CD4-positive, alpha-beta T cell treated with Interleukin-1 beta for 1 hour (primary cell): Measurements from ENCODE around the gene KCNMA1.

ENCODE experiments used
- DNase-seq, 2 donors: peaks; one replicate each; pipeline ENCODE4 v3.0.0-alpha.2; 2020 to 2022

KCNMA1 gene

GRCh38 chr10:77252380-77253146, 385.0 kb downstream of the KCNMA1 start:
- no peak for DNase-seq

GRCh38 chr10:77251297-77252013, 386.2 kb downstream of the KCNMA1 start:
- DNase-seq, result peak in 1 of 2 donors; percentile 15

- DNase-seq, result no peak
Measured at GRCh38 chr10:77249901-77250459, 387.6 kb downstream of the KCNMA1 start.

GRCh38 chr10:77248104-77248790, 389.4 kb downstream of the KCNMA1 start:
- no peak for DNase-seq

GRCh38 chr10:77247031-77247990, 390.3 kb downstream of the KCNMA1 start:
- no peak for DNase-seq

- peak in 1 of 2 donors; percentile 11 for DNase-seq
Measured at GRCh38 chr10:77245953-77246352, 391.7 kb downstream of the KCNMA1 start.

- no peak for DNase-seq
Measured at GRCh38 chr10:77244746-77245145, 392.9 kb downstream of the KCNMA1 start.

- no peak for DNase-seq
Measured at GRCh38 chr10:77244286-77244685, 393.3 kb downstream of the KCNMA1 start.

GRCh38 chr10:77241350-77241725, 396.3 kb downstream of the KCNMA1 start:
- DNase-seq, result no peak

GRCh38 chr10:77240706-77241349, 396.8 kb downstream of the KCNMA1 start:
- no peak for DNase-seq

GRCh38 chr10:77240041-77240652, 397.5 kb downstream of the KCNMA1 start:
- no peak for DNase-seq

- no peak for DNase-seq
Measured at GRCh38 chr10:77237120-77237519, 400.5 kb downstream of the KCNMA1 start.

GRCh38 chr10:77236700-77237099, 400.9 kb downstream of the KCNMA1 start:
- no peak for DNase-seq

GRCh38 chr10:77236029-77236428, 401.6 kb downstream of the KCNMA1 start:
- DNase-seq, result no peak

- no peak for DNase-seq
Measured at GRCh38 chr10:77234599-77234998, 403.0 kb downstream of the KCNMA1 start.

- DNase-seq, result no peak
Measured at GRCh38 chr10:77233466-77233865, 404.1 kb downstream of the KCNMA1 start.

GRCh38 chr10:77231884-77232610, 405.6 kb downstream of the KCNMA1 start:
- no peak for DNase-seq

GRCh38 chr10:77231375-77231774, 406.2 kb downstream of the KCNMA1 start:
- DNase-seq, result no peak

- no peak for DNase-seq
Measured at GRCh38 chr10:77230194-77230593, 407.4 kb downstream of the KCNMA1 start.

GRCh38 chr10:77229704-77230103, 407.9 kb downstream of the KCNMA1 start:
- no peak for DNase-seq

GRCh38 chr10:77228559-77228958, 409.0 kb downstream of the KCNMA1 start:
- no peak for DNase-seq
